GM19467 (cell line): ENCODE data around the gene DNAH17.

Source experiments
- ATAC-seq: cut with Tn5 transposase; IDR thresholded peaks from one replicate; pipeline ENCODE4 v1.9.1; 2021; ENCODE audit warnings: mild to moderate bottlenecking, moderate library complexity; ENCODE audit not compliant: unreplicated experiment

DNAH17 gene

GRCh38 chr17:78547035-78547434, 30.2 kb downstream of the DNAH17 start:
- ATAC-seq, result no peak

GRCh38 chr17:78546476-78546875, 30.7 kb downstream of the DNAH17 start:
- no peak for ATAC-seq

GRCh38 chr17:78544881-78545755, 32.1 kb downstream of the DNAH17 start:
- ATAC-seq, result no peak

GRCh38 chr17:78541488-78542206, 35.5 kb downstream of the DNAH17 start:
- no peak for ATAC-seq

GRCh38 chr17:78539781-78540180, 37.4 kb downstream of the DNAH17 start:
- no peak for ATAC-seq

- no peak for ATAC-seq
These were observed 39.0 kb downstream of the DNAH17 start for GRCh38 chr17:78538033-78538776.

- ATAC-seq, result no peak
These were observed 39.9 kb downstream of the DNAH17 start for GRCh38 chr17:78537217-78537860.

GRCh38 chr17:78535273-78536197, 41.7 kb downstream of the DNAH17 start:
- ATAC-seq, result no peak

GRCh38 chr17:78534492-78535272, 42.5 kb downstream of the DNAH17 start:
- ATAC-seq, result no peak

GRCh38 chr17:78532922-78533640, 44.1 kb downstream of the DNAH17 start:
- no peak for ATAC-seq

GRCh38 chr17:78532311-78532710, 44.9 kb downstream of the DNAH17 start:
- no peak for ATAC-seq

- no peak for ATAC-seq
These were observed 46.5 kb downstream of the DNAH17 start for GRCh38 chr17:78530675-78531074.

- ATAC-seq, result no peak
These were observed 47.1 kb downstream of the DNAH17 start for GRCh38 chr17:78529871-78530670.

GRCh38 chr17:78529251-78529650, 47.9 kb downstream of the DNAH17 start:
- ATAC-seq, result no peak

- ATAC-seq, result no peak
These were observed 48.7 kb downstream of the DNAH17 start for GRCh38 chr17:78528541-78528940.

- no peak for ATAC-seq
These were observed 49.9 kb downstream of the DNAH17 start for GRCh38 chr17:78527345-78527744.

- ATAC-seq, result no peak
These were observed 50.8 kb downstream of the DNAH17 start for GRCh38 chr17:78526231-78527025.
